Amygdala (tissue), 56 donors: Measurements from ENCODE around the gene EDC4.
A peak's percentile ranks its signal among the peaks of the same experiment; 100 is the strongest.
"Not testable (repeated sequence)": the region's sequence is repeated elsewhere in the genome, so short reads cannot be mapped to it uniquely, and the experiment has no call there.

ENCODE experiments used
- DNase-seq, 56 donors: peaks; one replicate each; lab custom pipeline; 2025; lab: John Stamatoyannopoulos, UW

EDC4 gene

GRCh38 chr16:67847064-67847861, 25.6 kb upstream of the EDC4 start, which contains the start of gene CENPT:
TSS of gene CENPT (minus strand) at chr16:67847693. CDS start at chr16:67833859, 13,834 bp downstream.
- DNase-seq = peak in 20 of 56 donors; percentile 37 to 84 (median 66)

DNA sequence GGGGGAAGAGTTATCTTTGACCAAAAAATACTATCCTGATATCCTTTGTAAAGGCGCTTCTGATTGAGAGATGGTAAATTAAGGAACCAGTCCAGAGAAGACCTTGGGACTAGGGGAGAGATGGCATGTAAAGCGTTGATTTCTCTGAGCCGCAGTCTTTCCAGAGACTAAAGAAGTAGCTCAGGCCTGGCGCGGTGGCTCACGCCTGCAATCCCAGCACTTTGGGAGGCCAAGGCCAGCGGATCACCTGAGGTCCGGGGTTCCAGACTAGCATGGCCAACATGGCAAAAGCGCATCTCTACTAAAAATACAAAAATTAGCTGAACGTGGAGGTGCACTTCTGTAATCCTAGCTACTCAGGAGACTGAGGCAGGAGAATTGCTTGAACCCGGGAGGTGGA, 24.7 kb upstream of the EDC4 start:
- no peak for DNase-seq

DNA sequence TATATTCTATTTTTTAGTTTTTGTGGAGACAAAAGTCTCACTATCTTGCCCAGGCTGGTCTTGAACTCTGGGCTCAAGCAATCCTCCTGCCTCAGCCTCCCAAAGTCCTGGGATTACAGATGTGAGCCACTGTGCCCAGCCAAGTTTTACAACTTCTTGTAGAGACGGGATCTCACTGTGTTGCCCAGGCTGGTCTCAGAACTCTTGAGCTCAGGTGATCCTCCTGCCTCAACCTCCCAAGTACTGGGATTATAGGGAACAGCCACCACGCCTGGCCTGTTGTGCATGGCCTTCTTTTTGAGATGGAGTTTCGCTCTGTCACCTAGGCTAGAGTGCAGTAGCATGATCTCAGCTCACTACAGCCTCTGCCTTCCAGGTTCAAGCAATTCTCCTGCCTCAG, 19.2 kb upstream of the EDC4 start:
- no peak for DNase-seq

DNA sequence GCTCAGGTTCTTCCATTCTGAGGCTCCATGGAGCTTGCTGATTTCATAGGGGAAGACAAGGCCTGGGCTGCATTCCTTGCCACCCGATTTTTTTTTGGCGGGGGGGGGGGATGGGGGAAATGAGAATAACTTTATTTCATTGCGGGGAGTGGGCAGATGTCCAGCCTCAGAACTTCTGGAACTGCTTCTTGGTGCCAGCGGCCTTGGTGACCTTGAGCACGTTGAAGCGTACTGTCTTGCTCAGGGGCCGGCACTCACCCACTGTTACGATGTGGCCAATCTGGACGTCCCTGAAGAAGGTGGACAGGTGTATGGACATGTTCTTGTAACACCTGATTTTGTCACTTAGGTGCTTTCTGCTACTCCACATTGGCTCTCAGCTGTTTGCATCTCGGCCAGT, 17.1 kb upstream of the EDC4 start:
- DNase-seq = no peak

DNA sequence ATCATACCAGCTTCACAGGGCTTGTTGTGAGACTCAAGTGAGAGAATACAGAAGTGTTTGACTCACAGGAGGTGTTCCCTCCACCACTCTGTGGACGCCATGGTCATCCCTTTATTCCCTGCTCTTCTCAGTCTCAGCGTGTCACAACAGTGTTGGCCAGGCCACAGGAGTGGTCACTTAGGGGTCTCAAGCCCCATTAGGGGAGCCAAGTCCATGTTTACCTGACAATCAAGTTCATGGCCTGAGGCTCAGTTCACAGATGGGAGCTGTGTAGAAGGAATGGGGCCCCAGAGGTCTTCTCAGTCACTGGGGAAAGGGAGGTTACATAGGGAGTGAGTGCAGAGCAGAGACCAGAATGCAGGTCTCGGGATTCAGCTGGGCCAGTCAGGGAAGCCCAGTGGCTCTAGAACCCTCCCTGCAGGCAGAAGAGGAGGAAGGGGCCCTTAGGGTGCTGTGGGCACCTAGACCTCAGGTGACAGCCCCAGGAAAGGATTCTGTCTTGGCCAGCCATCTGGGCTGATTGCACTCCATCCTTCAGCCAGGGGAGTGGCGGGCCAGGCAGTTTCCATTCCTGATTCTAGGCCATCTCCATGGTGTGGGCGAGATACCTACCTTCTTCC, 15.8 kb upstream of the EDC4 start:
- no peak for DNase-seq

DNA sequence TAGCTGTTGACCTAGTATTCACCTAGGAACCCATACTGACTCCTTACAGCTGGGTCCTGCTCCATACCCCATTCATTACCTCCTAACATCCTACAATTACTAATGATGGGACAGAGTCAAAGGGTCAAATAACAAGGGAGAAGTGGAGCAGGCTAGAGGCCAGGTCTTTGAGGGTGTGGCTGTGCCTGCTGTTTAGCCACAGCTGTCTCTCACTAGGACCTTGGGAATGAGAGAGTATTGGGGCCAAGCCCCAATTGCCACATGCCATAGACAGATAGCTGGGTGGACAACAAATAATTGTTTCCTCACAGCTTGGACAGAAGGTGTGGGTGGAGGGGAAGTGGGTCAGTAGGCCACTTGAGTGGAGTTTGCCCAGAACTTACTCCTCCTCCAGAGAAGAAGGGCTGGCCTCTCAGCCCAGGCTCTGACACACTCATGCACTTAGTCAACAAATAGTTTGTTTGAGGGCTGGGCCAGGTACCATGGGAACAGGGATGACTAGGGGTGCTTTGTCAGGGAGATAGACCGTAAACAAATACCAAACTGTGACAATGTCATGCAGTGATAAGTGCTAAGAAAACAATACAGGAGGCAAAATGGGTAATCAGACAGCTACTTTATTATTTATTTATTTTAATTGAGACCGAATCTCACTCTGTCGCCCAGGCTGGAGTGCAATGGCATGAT, 15.2 kb upstream of the EDC4 start:
- DNase-seq = peak in 7 of 56 donors; percentile 4 to 37 (median 12)

- no peak for DNase-seq
Measured at GRCh38 chr16:67858500-67858899, 14.4 kb upstream of the EDC4 start.

GRCh38 chr16:67860589-67861398, 12.1 kb upstream of the EDC4 start:
- no peak for DNase-seq

- no peak for DNase-seq
Measured at GRCh38 chr16:67861877-67862276, 11.0 kb upstream of the EDC4 start.

DNA sequence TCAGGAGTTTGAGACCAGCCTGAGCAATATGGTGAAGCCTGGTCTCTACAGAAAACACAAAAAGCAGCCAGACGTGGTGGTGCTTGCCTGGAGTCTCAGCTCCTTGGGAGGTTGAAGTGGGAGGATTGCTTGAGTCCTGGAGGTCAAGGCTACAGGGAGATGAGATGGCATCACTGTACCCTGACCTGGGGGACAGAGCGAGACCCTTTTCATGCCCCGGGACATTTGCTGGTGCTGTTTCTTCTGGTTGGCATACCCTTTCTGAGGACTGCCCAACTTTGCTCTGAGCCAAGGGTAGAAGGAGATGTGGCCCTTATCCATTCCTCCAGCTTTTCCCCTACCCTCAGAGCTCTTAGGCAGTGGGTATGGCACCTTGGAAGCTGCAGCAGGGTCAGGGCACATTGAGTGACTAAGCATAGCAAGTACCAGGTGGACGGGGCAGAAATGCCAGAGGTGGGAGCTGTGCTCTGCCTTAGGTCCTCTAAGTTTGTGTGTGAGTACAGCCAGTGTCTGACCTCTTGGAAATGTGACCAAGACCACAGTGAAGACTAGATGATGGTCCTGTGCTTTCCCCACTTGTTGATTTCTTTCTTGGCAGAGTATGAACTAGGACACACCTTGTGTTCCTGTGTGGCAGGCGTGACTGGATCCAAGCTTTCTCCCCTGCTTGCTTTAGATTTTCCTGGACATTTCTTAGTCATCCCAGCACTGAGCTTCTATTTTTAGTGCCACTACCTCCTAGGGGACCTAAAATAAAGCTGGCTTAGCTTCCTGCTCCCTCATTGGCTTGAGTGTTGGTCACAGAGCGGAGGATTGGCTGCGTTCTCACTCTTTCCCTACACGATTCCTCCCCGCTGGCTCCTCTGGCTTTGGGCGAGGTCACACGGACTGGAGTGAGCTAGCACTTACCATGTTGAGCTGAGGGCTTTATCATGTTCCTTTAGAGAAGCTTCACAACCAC, 9.9 kb upstream of the EDC4 start:
- peak in 14 of 56 donors; percentile 11 to 59 (median 32) for DNase-seq

DNA sequence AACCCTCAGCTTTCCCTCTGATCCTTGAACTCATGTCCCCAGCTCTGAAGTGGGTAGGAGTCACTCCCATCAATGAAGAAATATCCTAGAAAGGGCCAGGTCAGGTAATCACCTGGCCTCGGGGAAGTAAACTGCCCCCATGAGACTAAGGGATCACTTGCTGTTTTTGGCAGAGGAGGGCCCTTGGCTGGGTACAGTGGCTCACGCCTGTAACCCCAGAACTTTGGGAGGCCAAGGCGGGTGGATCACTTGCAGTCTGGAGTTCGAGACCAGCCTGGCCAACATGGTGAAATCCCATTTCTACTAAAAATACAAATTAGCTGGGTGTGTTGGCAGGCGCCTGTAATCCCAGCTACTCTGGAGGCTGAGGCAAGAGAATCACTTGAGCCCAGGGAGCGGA, 8.8 kb upstream of the EDC4 start:
- DNase-seq = not testable (repeated sequence)

DNA sequence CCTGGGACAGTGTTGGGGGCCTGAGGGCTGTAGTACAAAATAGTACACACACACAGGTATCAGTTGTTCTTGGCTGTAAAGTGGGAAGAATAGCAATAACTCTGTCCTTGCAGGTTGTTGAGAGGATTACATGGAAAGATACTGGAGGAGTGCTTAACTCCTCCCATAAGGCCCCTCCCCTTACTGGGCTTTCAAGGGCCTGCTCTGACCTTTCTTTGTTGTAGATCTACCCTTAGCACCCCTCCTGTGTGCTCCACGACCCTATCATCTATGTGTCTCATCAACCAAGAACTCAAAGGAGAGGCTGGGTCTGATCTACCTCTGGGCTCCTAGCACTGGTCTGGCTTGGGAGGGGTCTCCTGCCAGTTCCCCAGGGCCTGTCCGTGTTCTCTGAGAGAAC, 8.3 kb upstream of the EDC4 start:
- DNase-seq = no peak

GRCh38 chr16:67865318-67865717, 7.5 kb upstream of the EDC4 start:
- DNase-seq = no peak

GRCh38 chr16:67868290-67868689, 4.6 kb upstream of the EDC4 start:
- DNase-seq = peak in 4 of 56 donors; percentile 4 to 22 (median 6)

DNA sequence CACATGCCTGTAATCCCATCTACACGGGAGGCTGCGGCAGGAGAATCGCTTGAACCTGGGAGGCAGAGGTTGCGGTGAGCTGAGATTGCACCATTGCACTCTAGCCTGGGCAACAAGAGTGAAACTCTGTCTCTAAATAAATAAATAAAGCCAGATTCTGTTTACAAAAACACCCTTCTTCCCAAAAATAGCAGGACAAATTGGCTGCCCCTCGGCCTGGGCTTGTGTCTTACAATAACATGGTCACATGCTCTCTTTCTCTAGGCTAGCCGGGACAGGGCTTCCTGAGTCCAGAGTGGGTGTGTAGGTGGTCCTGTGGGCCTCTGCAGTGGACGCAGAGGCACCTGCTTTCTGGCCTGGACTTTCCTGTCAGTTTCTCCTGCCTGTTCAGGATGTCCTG, 3.2 kb upstream of the EDC4 start:
- DNase-seq = no peak

- no peak for DNase-seq
Measured at GRCh38 chr16:67871256-67871655, 1.6 kb upstream of the EDC4 start.

- DNase-seq = no peak
Measured at GRCh38 chr16:67872131-67872630, 671 bp upstream of the EDC4 start.

GRCh38 chr16:67873435-67874370, 851 bp downstream of the EDC4 start:
- peak in 5 of 56 donors; percentile 11 to 49 (median 28) for DNase-seq
